HUDEP-2 (cell line): ENCODE measurements around the gene ARMC9.

Experiments
- DNase-seq, 76 experiments: peaks; one replicate each; lab custom pipeline; 2025; ENCODE audit not compliant: unreplicated experiment in 76 of 76; lab: John Stamatoyannopoulos, UW

ARMC9 gene

DNA sequence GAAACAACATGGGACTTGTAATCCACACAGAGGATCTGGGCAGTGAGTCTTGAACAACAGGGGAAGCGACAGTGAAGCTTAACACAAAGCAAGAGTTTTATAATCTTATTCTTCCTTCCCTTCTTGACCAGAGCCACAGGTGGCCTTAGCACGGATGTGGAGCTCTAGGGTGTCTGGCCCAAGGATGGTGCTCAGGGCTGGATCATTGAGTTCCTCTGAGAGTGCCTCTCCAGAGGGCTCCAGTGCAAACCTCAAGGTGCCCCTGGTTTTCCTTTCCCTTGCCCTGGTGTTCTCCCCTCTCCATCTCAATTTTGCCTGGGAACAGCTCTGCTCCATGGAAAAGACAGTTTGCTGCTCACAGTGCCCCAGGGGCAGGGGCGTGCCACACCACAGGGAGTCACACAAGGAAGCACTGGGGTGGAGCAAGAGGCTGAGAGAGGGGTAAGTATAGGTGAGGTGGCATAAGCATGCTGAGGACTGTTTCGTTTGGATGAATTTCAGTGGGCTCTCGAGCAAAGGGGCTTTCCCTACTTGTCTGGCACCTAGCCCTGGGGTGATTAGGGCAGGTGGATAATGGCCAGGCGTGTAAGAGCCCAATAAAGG lies 108.5 kb downstream of the ARMC9 start:
- DNase-seq, result no peak

DNA sequence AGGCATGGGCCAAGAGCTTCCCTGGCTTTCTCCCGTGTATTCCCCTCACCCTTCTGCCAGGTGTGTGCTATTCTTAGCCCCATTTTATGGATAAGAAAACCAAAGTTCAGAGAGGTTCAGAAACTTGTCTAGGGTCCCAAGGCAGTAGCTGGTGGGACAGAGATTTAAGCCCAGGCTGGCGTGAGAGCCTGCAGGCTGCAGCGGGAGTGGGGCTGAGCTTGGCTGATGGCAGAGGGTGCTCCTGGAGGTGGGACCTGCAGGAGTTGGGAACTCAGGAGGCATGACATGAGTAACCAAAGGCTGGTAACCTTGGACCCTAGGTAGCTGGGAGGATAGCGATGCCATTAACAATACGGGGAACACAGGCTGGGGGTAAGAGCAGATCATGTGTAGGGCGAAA lies 109.8 kb downstream of the ARMC9 start:
- no peak for DNase-seq

DNA sequence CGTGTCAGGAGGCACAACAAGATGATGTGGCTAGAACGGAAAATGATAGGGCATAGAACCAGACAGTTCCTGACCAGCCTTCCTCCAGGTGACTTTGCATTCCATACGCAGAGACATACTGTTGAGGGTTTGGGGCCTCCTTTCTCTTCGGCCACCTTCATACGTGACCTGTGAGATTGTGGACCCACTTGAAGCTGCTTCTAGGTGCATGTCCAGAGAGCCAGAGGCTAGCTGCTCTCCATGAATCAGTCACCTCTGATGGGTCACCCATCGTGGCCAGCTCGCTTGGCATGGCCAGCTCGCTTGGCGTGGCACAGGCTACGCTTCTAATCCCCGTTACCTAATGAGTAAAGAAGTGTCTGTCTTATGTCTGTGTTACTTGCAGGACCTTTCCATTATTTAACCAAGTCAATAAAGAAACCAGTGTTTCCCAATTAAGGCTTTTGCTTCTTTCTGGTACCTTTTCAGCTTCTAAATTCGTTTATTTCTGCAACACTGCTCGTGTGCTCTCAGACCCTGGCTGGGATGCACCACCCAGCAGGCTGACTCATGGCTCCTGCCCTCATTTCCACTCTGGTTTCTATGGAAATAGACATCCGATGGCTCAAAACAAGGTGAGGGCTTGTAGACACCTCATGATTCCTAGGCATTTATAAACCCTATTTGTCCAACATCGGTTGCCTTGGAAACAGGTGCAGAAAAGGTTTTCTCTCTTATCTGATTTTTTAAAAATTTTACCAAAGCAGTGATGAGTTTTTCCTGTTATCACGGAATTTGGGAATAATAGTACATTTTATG lies 110.4 kb downstream of the ARMC9 start:
- no peak for DNase-seq

DNA sequence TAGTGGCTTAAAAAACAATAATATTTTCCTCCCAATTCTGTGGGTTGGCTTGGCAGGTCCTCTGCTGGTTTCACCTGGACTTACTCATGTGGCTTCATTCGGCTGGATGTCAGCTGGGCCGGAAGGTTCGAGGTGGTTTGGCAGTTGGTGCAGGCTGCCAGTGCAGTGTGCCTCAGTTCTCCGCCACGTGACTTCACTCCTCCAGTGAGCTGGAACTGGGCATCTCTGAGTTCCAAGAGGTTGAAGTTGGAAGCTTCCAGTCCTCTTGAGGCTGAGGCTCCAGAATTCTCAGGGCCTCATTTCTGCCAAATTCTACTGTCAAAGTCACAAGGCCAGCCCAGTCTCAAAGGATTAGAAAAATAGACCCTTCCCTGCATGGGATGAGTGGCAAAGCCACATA lies 113.6 kb downstream of the ARMC9 start:
- no peak for DNase-seq

DNA sequence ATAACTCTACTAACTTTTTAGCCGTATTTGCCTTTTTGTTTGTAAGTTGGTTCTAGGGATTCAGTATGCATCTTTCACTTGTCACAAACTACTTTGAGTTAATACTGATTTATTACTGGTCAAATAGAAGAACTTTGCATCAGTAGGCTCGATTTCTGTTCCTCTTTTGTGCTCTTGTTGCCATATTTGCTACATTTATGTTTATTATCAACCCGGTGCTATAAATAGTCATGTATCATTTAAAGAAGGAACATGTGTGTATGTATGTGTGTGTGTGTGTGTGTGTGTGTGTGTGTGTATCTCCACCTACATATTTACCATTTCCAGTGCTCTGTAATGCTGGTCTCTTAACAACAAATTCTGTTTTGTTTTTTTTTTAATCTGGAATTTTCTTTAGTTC lies 117.5 kb downstream of the ARMC9 start:
- DNase-seq, result no peak

DNA sequence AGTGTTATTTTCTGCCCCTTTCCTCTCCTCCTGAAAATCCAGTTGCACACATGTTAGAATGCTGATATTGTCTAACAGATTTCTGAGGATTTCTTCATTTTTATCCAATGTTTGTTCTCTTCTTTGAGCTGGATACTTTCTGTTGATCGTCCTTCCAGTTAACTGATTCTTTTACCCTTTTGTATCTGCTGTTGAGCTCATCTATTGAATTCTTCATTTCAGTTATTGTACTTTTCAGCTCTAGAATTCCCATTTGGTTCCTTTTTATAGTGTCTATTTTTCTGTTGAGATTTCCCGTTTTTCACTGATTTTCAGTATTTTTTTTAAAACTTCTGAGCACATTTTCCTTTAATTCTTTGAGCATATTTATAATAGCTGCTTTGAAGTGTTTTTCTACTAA lies 119.1 kb downstream of the ARMC9 start:
- DNase-seq, result no peak

DNA sequence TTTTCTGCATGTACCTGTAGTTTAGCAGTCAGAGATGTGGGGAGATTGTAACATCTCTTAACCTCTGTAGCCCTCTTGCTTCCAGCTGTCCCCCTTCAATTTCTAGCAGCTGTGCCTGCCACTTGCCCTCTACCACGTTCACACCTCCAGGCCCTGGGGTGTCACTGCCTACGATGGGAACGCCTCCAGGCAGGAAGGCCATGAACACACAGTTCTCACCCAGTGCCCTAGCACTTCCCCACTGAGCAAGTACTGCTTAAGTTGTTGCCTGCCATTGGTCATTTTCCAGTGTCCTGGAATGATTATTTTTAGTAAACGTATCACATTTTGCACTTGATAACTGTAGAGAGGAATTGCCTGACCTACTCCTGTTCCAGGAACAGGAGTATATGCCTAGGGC lies 120.0 kb downstream of the ARMC9 start:
- DNase-seq, result no peak

DNA sequence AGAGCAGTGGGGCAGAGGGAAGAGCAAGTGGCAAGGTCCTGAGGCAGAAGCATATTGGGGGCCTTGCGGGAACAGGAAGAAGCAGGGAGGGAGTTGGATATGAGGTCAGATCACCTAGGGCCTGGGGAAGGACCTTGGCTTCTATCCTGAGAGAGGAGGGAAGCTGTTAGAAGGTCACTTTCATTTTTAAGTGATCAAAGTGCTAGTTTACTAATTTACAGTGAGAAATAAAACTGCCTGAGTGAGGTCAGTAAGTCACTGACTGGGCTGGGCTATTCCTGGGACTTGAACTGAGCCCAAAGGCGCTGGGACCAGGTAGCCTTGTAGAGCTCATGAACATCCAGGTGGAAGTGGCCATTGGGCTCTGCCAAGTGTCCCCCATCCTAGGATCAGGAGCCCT lies 120.5 kb downstream of the ARMC9 start:
- DNase-seq, result no peak

DNA sequence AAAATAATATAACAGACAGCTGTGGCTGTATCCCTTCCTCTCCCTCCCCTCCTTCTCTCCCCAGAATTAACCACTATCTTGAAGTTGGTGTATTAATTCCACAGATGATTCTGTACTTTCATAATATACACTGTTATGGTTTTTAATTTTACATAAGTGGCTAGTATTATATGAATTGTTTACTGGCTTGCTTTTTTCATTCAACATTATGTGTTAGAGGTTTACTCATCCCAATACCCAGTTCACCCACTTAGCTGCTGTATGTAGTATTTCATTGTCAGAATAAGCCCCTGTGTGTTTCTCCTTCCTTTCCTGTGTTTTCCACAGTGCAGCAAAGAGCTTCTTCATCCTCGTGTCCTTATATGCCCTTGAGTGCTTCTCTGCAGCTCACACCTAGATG lies 121.4 kb downstream of the ARMC9 start:
- no peak for DNase-seq

DNA sequence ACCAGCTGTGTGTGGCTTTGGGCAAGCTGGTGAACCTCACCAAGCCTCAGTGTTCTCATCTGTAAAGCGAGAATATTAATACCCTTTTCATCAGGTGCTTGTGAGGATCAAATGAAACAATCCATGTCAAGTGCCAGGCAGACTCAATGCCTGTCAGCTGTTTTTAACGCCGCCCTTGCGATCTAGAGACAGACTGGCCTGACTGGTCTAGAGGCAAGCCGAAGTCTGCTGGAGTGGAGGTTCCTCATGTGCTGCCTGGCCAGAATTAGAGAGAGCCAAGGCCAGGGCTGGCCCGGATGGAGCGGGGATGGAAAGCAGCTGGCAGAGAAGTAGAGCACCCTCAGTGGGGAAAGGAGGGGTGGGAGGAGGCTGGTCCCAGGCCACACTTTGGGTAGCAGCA lies 122.6 kb downstream of the ARMC9 start:
- no peak for DNase-seq

DNA sequence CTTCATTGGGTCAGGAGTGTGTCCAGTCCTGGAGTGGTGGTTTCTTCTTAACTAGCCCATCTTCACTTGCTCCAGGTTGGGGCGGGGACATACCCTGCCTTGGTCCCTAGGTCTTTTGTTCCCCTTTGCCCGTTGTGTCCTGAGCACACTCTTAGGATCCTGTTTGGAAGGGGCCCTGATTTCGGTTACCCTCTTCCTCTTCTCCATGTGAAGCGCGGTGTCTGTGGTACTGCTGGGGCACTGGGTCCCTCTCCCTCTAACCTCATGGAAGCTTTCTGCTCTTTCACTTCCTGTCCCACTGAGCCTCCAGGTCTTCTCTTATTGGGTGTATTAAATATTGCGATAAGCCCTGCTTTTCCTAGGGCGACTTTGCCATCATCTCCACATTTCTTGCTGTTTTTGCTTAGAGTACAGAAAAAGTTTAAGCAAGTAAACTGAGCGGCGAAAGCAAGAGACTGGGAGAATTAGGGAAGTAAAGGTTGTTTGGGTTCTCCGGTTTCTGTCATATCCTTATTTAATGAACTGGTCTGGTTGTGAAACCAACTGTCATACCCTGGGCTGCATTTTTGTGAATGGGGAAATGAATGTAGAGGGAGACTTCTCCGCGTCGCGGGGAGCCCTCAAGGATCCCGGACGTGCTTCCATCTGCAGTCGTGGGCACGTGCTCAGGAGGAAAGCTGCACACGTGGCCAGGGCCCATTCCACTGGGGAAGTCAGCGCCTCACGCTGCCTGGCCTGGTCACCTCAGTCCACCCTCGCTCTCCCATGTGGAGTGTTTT lies 123.3 kb downstream of the ARMC9 start:
- no peak for DNase-seq

DNA sequence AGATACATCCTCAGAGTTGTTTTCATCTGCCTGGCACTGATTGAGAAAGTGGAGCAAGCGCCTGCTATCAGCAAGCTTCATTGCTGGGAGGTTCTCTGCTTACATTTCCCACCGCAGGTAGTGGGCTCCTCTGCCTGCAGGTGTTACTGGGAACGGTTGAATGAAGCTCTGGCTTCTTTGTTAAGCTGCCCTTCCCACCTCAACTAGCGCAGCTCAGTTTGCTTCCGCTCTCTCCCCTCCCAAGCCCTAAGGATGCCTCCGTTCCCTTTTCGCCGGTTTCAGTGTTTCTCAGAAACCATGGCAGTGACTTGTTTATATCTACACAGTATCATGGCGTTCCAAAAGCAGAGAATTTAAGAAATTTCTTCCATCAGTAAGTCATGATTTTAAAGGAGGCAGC lies 124.9 kb downstream of the ARMC9 start:
- DNase-seq, result no peak

DNA sequence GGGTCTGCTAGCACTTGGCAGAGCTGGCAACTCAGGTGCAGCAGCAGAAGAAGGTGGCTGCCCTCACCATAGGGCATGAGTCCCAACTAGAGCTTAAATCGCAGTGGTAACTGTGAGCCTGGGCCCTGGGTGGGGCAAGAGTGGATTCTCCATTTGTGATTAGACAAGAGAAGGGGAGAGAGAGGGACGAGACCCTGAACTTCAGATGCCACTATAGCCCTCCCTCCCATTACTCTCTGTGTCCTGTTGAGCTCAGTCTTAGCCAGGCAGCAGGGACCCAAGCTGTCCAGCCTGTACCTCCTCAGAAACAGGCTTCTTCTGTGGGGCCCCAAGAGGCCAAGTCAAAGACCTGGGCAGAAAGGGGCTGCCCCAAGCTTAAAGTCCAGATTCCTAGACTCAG lies 127.4 kb downstream of the ARMC9 start:
- DNase-seq, result no peak

DNA sequence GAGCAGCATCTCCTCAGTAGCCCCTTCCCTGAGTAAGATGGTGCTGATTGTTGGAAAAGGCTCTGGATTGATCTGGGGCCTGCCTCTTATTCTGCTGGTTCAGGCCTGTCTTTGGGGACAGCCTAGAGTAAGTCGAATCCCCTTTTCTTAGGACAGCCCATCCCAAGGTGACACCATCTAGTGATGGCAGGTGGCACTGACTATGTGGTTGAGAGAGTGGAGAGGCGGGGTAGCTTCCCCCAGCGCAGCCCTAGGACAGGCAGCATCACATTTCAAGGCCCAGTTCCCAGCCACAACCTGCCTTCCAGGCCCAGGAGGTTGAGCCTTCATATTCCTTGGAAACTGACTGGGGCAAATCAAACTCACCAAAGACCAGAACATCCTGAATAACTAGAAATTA lies 128.0 kb downstream of the ARMC9 start:
- DNase-seq, result no peak

DNA sequence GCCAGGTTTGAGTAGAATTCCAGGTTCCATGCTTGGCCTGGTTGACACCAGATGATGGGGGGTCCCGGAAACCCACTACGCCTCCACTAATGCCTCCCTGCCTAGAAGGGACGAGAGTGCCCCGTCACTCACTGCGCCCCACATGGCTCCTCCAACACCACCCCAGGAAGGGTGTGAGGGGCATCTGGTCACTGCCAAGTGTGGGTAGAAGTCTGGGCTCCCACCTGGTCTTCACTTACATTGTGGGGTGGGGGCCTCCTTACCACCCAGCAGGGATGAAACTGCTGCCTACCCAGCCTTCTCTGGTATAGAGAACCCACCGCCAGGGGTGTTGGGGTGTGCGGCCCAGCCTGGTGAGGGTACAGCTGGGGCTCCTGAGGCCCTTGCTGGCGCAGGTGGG lies 131.9 kb downstream of the ARMC9 start:
- DNase-seq, result no peak

DNA sequence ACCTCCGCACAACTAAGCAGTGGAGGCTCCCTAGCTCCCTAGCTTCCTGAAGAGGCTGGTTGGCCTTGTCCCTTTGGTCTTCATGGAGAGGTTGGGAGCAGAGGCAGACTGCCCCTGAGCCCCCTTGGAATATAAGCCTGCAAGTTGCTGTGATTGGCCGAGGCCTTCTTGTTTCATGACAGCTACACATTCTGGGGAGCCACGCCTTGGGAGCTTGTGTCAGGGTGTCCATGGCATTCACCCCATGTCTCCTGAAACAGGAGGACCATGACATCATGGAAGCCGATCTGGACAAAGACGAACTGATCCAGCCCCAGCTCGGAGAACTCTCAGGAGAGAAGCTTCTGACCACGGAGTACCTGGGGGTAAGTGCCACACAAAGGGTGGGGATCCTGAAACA lies 133.1 kb downstream of the ARMC9 start:
- no peak for DNase-seq

DNA sequence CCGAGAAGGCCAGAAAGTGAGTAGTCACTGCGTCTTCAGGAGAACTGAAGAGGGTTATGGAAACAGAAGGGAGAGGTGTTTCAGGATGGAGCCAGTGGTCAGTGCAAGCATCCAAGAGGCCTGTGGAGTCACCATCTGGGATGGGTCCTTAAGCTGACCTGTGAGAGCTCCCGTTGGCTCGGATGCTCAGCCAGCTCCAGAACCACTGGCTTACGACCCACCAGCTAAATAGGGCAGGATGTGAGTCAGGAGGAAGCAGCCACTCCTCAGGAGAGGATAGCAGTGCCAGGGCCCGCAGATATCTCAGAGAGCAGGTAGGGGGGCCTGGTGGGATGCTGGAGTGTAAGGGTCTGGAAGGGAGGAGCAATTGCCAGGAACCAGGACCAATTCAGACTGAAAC lies 134.0 kb downstream of the ARMC9 start:
- no peak for DNase-seq

DNA sequence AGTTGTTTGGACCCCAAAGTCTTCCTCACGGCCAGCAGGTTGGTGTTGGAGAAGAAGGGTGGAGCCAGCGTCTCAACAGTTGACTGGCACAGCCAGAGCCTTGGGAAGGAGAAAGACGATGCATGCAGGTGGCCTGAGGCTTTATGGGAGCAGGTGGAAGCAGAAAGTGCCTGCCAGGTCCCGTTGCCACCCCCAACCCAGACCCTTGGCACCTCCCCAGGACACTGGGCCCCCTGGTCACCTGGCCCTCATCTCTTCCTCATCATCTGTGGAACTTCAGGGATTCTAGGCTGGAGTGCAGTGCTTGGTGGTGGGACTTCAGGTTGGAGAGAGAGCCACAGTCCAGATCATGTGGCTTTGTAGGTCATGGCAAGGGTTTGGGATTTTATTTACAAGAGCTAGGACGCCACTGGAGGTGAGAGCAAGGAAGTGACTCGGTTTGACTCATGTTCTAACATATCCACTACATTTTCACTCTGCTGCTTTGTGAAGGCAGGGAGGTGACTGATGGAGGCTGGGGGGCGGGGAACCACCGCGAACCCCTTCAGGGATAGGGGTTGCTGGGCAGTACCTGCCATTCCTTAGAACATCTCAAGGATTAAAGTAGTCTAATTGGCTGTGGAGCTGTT lies 134.6 kb downstream of the ARMC9 start:
- DNase-seq, result no peak

DNA sequence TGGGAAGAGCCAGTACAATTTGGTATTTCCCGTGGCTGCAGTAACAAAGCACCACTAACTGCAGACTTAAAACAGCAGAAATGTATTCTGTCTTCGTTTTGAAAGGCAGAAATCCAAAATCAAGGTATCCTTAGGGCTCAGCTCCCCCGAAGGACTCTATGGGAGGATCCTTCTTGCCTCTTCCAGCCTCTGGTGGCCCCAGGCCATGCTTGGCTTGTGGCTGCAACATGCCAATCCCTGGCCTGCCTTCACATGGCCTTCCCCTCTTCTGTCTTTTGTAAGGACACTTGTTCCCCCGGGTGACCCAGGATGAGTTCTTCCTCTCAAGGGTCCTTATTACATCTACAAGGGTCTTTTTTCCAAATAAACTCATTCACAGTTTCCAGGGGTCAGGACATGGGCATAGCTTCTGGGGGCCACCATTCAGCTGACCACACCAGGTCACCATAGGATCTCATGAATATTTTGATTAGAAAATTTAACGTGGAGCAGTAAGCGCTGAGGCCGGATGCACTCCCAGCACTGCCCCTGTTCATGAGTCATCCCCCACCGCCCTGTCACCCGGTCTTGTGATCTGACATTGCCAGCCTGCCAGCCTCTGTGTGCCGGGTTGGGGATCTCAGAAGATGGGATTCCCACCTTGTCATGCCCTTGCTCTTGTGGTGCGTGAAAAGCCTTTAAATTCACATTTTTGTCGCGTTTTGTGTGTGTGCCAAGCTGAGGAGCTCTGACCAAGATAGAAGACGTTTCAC lies 135.9 kb downstream of the ARMC9 start:
- peak in 31 of 76 experiments; percentile 3 to 77 (median 46) for DNase-seq

DNA sequence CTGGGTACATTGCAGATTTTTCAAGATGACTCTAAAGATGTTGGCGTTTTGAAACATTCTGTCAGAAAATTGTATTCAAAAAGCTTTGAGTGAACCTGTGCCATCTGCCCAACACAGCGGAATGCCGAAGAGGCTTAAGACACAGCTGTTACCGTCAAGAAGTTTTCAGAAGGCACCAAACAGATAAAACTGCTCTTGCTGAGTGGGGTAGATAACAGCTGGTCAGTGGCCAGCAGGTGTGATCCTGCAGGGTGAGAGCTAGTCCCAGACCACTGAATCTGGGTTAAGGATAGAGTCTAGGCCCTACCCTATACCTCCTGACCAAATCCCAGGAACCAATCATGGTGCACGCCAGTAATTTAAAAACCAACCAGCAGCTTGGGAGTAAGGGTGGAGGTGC lies 136.6 kb downstream of the ARMC9 start:
- DNase-seq, result peak in 2 of 76 experiments; percentile 3 to 9

DNA sequence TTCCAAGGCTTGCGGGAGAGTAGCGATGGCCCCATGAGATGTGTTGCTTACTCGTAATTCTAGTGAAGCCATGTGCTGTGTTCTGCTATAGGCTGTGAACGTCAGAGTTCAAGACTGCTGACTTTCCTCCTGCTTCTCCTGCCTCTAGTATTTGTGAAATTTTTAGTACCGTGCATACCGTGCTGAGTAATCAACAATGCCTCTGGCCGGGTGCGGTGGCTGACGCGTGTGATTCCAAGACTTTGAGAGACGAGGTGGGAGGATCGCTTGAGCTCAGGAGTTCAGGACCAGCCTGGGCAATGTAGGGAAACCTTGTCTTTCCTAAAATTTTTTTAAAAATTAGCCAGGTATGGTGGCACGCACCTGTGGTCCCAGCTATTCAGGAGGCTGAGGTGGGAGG lies 137.2 kb downstream of the ARMC9 start:
- DNase-seq, result no peak
